Prostate gland (tissue), 2 donors: ENCODE data around the gene USP10. TPM values are rescaled to one million over a fixed set of nuclear protein-coding genes. Genes with fewer than 3 reads are reported as not detected.

ENCODE experiments used
- DNase-seq: peaks from one replicate; pipeline ENCODE4 v3.0.0-alpha.2; 2019; ENCODE audit warnings: low spot score
- H3K27ac ChIP-seq, 2 donors: fragments of 200-600 bp; sonication (generic); 2 replicates each; pipeline ENCODE4 v1.5.1; 2017 to 2019
- H3K27me3 ChIP-seq: fragments of 200-600 bp; sonication (generic); replicated peaks from 2 replicates; pipeline ENCODE4 v1.5.1; 2019; ENCODE audit not compliant: insufficient read depth
- H3K36me3 ChIP-seq, 2 donors: fragments of 200-600 bp; sonication (generic); 1 replicate in 1 of 2; 2 replicates in 1 of 2; pipeline versions ENCODE4 v1.5.1 to v1.8.1; 2017 to 2019
- H3K4me1 ChIP-seq: fragments of 200-600 bp; sonication (generic); replicated peaks from 2 replicates; pipeline ENCODE4 v1.5.1; 2019
- H3K4me3 ChIP-seq, 2 donors: fragments of 200-600 bp; sonication (generic); 2 replicates each; pipeline ENCODE4 v1.5.1; 2017 to 2019
- H3K9me3 ChIP-seq: fragments of 200-600 bp; sonication (generic); 2 replicates; pipeline ENCODE4 v1.5.1; 2017
- CTCF ChIP-seq, 4 experiments: fragments of 200-600 bp in 2 of 4; fragments of 450-650 bp in 2 of 4; sonication (generic) in 2 of 4; IDR thresholded peaks; 1 replicate in 3 of 4; 2 replicates in 1 of 4; pipeline ENCODE4 v1.5.1; 2016 to 2019; ENCODE audit warnings: antibody characterized with exemption in 4 of 4, mild to moderate bottlenecking in 2 of 4, moderate library complexity in 2 of 4
- POLR2A ChIP-seq: fragments of 450-650 bp; IDR thresholded peaks from one replicate; pipeline ENCODE4 v1.6.1; 2016; ENCODE audit warnings: antibody characterized with exemption, mild to moderate bottlenecking
- POLR2AphosphoS5 ChIP-seq: sonication (generic); formaldehyde crosslinking; IDR thresholded peaks from one replicate; pipeline ENCODE4 v1.6.1; 2017; ENCODE audit warnings: antibody characterized with exemption
- WGBS: methylation state at CpG from one replicate; pipeline ENCODE4 v1.1.5; 2018; 5-methylcytosine and 5-hydroxymethylcytosine counted together
- intact Hi-C: fragments of 100-400 bp; cut with DNase I; formaldehyde crosslinking; loops from one replicate; pipeline ENCODE4 v1.14.2; 2022
- total RNA-seq, 2 donors: library from RNA; depleted of rRNA; stranded (reverse); fragments of >200 nt; gene quantifications; one replicate each; pipeline ENCODE4 v1.1.0, GENCODE V29; 2016

Gene USP10
- total RNA-seq, 2 donors from 2014 or later: 57.4 to 95.7 TPM

GRCh38 chr16:84807776-84808175 lies 108.0 kb downstream of the USP10 start:
- H3K27me3 ChIP-seq: no peaks in the 10 kb centered on the region
- no peak overlapping the region for H3K4me3 ChIP-seq
- H3K4me1 ChIP-seq: no peaks in the 10 kb centered on the region
- WGBS: 87% methylated on average over 7 of the region's 7 CpGs
- no peak for DNase-seq
- no peak overlapping the region for H3K27ac ChIP-seq
- H3K36me3 ChIP-seq: no peaks in the 10 kb centered on the region
- no peak for TF ChIP-seq POLR2A
- TF ChIP-seq CTCF (IDR thresholded peaks at IDR 0.05): no peak
- TF ChIP-seq POLR2AphosphoS5: no peak
- no peaks in the 10 kb centered on the region for H3K9me3 ChIP-seq
- intact Hi-C loops: no loop called here

- Histone ChIP-seq H3K4me1 (no peaks in the 10 kb centered on the region), H3K4me3 (no peak overlapping the region), H3K27ac (no peak overlapping the region), H3K27me3 (no peaks in the 10 kb centered on the region), H3K36me3 (no peaks in the 10 kb centered on the region), H3K9me3 (no peaks in the 10 kb centered on the region)
- intact Hi-C loops: no loop called here
- TF ChIP-seq CTCF (IDR thresholded peaks at IDR 0.05) (no peak), POLR2A (no peak), POLR2AphosphoS5 (no peak)
- no peak for DNase-seq
- 84% methylated on average over 8 of the region's 8 CpGs for whole genome bisulfite sequencing
Measured at GRCh38 chr16:84808826-84809225, 109.0 kb downstream of the USP10 start.

- no peak for DNase-seq
- Histone ChIP-seq H3K4me1 (no peaks in the 10 kb centered on the region), H3K27ac (no peak overlapping the region), H3K36me3 (no peaks in the 10 kb centered on the region), H3K27me3 (no peaks in the 10 kb centered on the region), H3K9me3 (no peaks in the 10 kb centered on the region), H3K4me3 (no peak overlapping the region)
- 73% methylated on average over 17 of the region's 17 CpGs for WGBS
- no peak for TF ChIP-seq CTCF (IDR thresholded peaks at IDR 0.05)
- TF ChIP-seq POLR2A: no peak
- intact Hi-C loops: no loop called here
Measured at GRCh38 chr16:84810518-84811273, 110.9 kb downstream of the USP10 start.

GRCh38 chr16:84811529-84811928 lies 111.7 kb downstream of the USP10 start:
- no peak for TF ChIP-seq POLR2A
- no peak for TF ChIP-seq CTCF (IDR thresholded peaks at IDR 0.05)
- TF ChIP-seq POLR2AphosphoS5: no peak
- Histone ChIP-seq H3K4me3 (no peak overlapping the region), H3K9me3 (no peaks in the 10 kb centered on the region), H3K36me3 (no peaks in the 10 kb centered on the region), H3K27ac (no peak overlapping the region), H3K27me3 (no peaks in the 10 kb centered on the region), H3K4me1 (no peaks in the 10 kb centered on the region)
- DNase-seq: no peak
- 100% methylated on average over 2 of the region's 2 CpGs for WGBS
- intact Hi-C loops: no loop called here
